Endodermal cell (in vitro differentiated cells): ENCODE measurements around the gene EIF4G1. TPM values are rescaled to one million over a fixed set of nuclear protein-coding genes. Genes with fewer than 3 reads are reported as not detected.
A peak's percentile ranks its signal among the peaks of the same experiment; 100 is the strongest.

Source experiments
- DNase-seq: peaks from one replicate; pipeline ENCODE4 v3.0.0-alpha.2; 2017
- H3K27ac ChIP-seq: 2 replicates; pipeline ENCODE4 v1.5.1; 2013; ENCODE audit warnings: mild to moderate bottlenecking, low read depth, low read length, moderate library complexity
- H3K27me3 ChIP-seq: 2 replicates; pipeline ENCODE4 v1.6.1; 2013; ENCODE audit warnings: mild to moderate bottlenecking, low read length, moderate library complexity; ENCODE audit not compliant: insufficient read depth, control insufficient read depth, poor library complexity, severe bottlenecking
- H3K36me3 ChIP-seq: 2 replicates; pipeline ENCODE4 v1.7.0; 2013; ENCODE audit warnings: mild to moderate bottlenecking, low read length, moderate library complexity; ENCODE audit not compliant: control insufficient read depth, insufficient read depth
- H3K4me1 ChIP-seq: one replicate; pipeline ENCODE4 v1.7.0; 2013; ENCODE audit warnings: low read length; ENCODE audit not compliant: control insufficient read depth, insufficient read depth
- H3K4me3 ChIP-seq: 2 replicates; pipeline ENCODE4 v1.5.1; 2013; ENCODE audit warnings: mild to moderate bottlenecking, low read length, moderate library complexity
- H3K9ac ChIP-seq: 2 replicates; pipeline ENCODE4 v1.6.1; 2013; ENCODE audit warnings: mild to moderate bottlenecking, low read length, moderate library complexity; ENCODE audit not compliant: poor library complexity, severe bottlenecking; ENCODE audit errors: extremely low read depth
- H3K9me3 ChIP-seq: 2 replicates; pipeline ENCODE4 v1.6.1; 2013; ENCODE audit warnings: mild to moderate bottlenecking, low read length, moderate library complexity; ENCODE audit not compliant: control insufficient read depth
- H3K27ac Mint-ChIP-seq: 2 replicates; pipeline ENCODE4 v1.8.0; 2020; ENCODE audit warnings: mixed read lengths
- H3K27me3 Mint-ChIP-seq: 2 replicates; pipeline ENCODE4 v1.8.0; 2021; ENCODE audit warnings: mild to moderate bottlenecking, mixed read lengths; ENCODE audit not compliant: insufficient read depth
- H3K36me3 Mint-ChIP-seq: 2 replicates; pipeline ENCODE4 v1.8.0; 2020; ENCODE audit warnings: low read depth, mixed read lengths
- H3K4me1 Mint-ChIP-seq: 2 replicates; pipeline ENCODE4 v1.8.0; 2020; ENCODE audit warnings: mixed read lengths
- H3K4me3 Mint-ChIP-seq: 2 replicates; pipeline ENCODE4 v1.8.0; 2020; ENCODE audit warnings: mild to moderate bottlenecking, moderate library complexity, mixed read lengths
- H3K9me3 Mint-ChIP-seq: 2 replicates; pipeline ENCODE4 v1.8.0; 2020; ENCODE audit warnings: mild to moderate bottlenecking, mixed read lengths
- CTCF ChIP-seq: fragments of 200-600 bp; sonication (generic); conservative IDR thresholded peaks from 2 replicates; pipeline ENCODE4 v1.5.0; 2021; ENCODE audit warnings: antibody characterized with exemption, mild to moderate bottlenecking
- WGBS, 2 experiments: methylation state at CpG; one replicate each; pipeline versions ENCODE4 v1.1.5 to v1.1.7; 2013; ENCODE audit warnings: missing lambda C conversion rate in 2 of 2, mixed read lengths in 1 of 2; ENCODE audit not compliant: insufficient coverage in 1 of 2, insufficient read length in 1 of 2; 5-methylcytosine and 5-hydroxymethylcytosine counted together
- total RNA-seq, 2 donors: library from RNA; stranded (reverse); fragmentation: NEBNext Ultra II Directional in 1 of 2; extraction: Animal tissue kit (Norgen Biotek cat#: 25700) in 1 of 2; gene quantifications; 2 replicates in 1 of 2; 3 replicates in 1 of 2; pipeline ENCODE4 v1.2.1, GENCODE V29; 2021

The EIF4G1 gene
- total RNA-seq, 2 donors from 2014 or later, result 408 to 475 TPM

- no peak for DNase-seq
- 93 to 97% methylated on average over 7 of the region's 7 CpGs for WGBS, 2 experiments
- Mint-ChIP-seq H3K36me3 (peaks cover 41% of the 10 kb centered on the region), H3K9me3 (no peaks in the 10 kb centered on the region), H3K27me3 (no peaks in the 10 kb centered on the region), H3K4me3 (peak overlapping the region; percentile 84), H3K27ac (peak overlapping the region; percentile 74), H3K4me1 (peaks cover 22% of the 10 kb centered on the region)
- Histone ChIP-seq H3K4me1 (peaks cover 5% of the 10 kb centered on the region), H3K4me3 (peak overlapping the region; percentile 95), H3K36me3 (peaks cover 54% of the 10 kb centered on the region), H3K9ac (no peak overlapping the region), H3K27ac (no peak overlapping the region), H3K9me3 (no peaks in the 10 kb centered on the region), H3K27me3 (no peaks in the 10 kb centered on the region)
- TF ChIP-seq CTCF, result no peak
Measured at GRCh38 chr3:184316792-184317191, 2.4 kb downstream of the EIF4G1 start.

- no peaks in the 10 kb centered on the region for H3K27me3 ChIP-seq
- H3K4me1 Mint-ChIP-seq, result peaks cover 22% of the 10 kb centered on the region
- H3K4me1 ChIP-seq, result peaks cover 5% of the 10 kb centered on the region
- no peaks in the 10 kb centered on the region for H3K9me3 Mint-ChIP-seq
- peak overlapping the region; percentile 20 for H3K27ac Mint-ChIP-seq
- DNase-seq, result no peak
- no peak overlapping the region for H3K9ac ChIP-seq
- H3K36me3 Mint-ChIP-seq, result peaks cover 46% of the 10 kb centered on the region
- H3K36me3 ChIP-seq, result peaks cover 59% of the 10 kb centered on the region
- peak overlapping the region; percentile 84 for H3K4me3 Mint-ChIP-seq
- 95 to 100% methylated on average over 1 to 5 of the region's 5 CpGs for WGBS, 2 experiments
- no peaks in the 10 kb centered on the region for H3K27me3 Mint-ChIP-seq
- H3K27ac ChIP-seq, result no peak overlapping the region
- peak overlapping the region; percentile 95 for H3K4me3 ChIP-seq
- no peak for TF ChIP-seq CTCF
- no peaks in the 10 kb centered on the region for H3K9me3 ChIP-seq
Measured at GRCh38 chr3:184317201-184317600, 2.8 kb downstream of the EIF4G1 start.

GRCh38 chr3:184320104-184320445 is 5.7 kb downstream of the EIF4G1 start:
- H3K36me3 Mint-ChIP-seq, result peaks cover 72% of the 10 kb centered on the region
- Histone ChIP-seq H3K27ac (no peak overlapping the region), H3K4me3 (no peak overlapping the region), H3K36me3 (peaks cover 87% of the 10 kb centered on the region), H3K4me1 (peaks cover 5% of the 10 kb centered on the region), H3K9ac (no peak overlapping the region), H3K27me3 (no peaks in the 10 kb centered on the region), H3K9me3 (no peaks in the 10 kb centered on the region)
- peaks cover 22% of the 10 kb centered on the region for H3K4me1 Mint-ChIP-seq
- H3K4me3 Mint-ChIP-seq, result no peak overlapping the region
- WGBS, 2 experiments, result 95% methylated on average over 4 of the region's 4 CpGs; no CpG with 5 or more reads in 1 of the 2 experiments
- H3K27me3 Mint-ChIP-seq, result no peaks in the 10 kb centered on the region
- no peak for DNase-seq
- no peak overlapping the region for H3K27ac Mint-ChIP-seq
- no peak for TF ChIP-seq CTCF
- no peaks in the 10 kb centered on the region for H3K9me3 Mint-ChIP-seq
